GM23338 (cell line): ENCODE results near the gene BTNL8. TPM values are rescaled to one million over a fixed set of nuclear protein-coding genes. Genes with fewer than 3 reads are reported as not detected.
"Not testable (repeated sequence)": the region's sequence is repeated elsewhere in the genome, so short reads cannot be mapped to it uniquely, and the experiment has no call there.

Experiments used
- ATAC-seq: fragments of 200-7000 bp; cut with Tn5 transposase; 3 replicates; pipeline ENCODE4 v1.9.1; 2020
- DNase-seq: peaks from one replicate; pipeline ENCODE4 v3.0.0-alpha.2; 2015; ENCODE audit warnings: low spot score
- H2AFZ ChIP-seq: fragments of 200-600 bp; sonication (generic); 2 replicates; pipeline ENCODE4 v1.8.0; 2016; ENCODE audit warnings: antibody characterized with exemption, mild to moderate bottlenecking, moderate library complexity
- H3F3A ChIP-seq: fragments of 200-600 bp; sonication (generic); replicated peaks from 2 replicates; pipeline ENCODE4 v1.8.0; 2017; ENCODE audit warnings: antibody characterized with exemption, mixed run types, low read depth
- H3K27ac ChIP-seq: fragments of 200-600 bp; sonication (generic); 2 replicates; pipeline ENCODE4 v1.6.1; 2016; ENCODE audit warnings: low read depth
- H3K27me3 ChIP-seq: fragments of 200-600 bp; sonication (generic); 2 replicates; pipeline ENCODE4 v1.8.0; 2016; ENCODE audit warnings: mild to moderate bottlenecking, mixed run types, moderate library complexity; ENCODE audit not compliant: insufficient read depth
- H3K36me3 ChIP-seq: fragments of 200-600 bp; sonication (generic); 2 replicates; pipeline ENCODE4 v1.8.0; 2016; ENCODE audit warnings: mild to moderate bottlenecking; ENCODE audit not compliant: insufficient read depth
- H3K4me1 ChIP-seq: fragments of 200-600 bp; sonication (generic); 2 replicates; pipeline ENCODE4 v1.8.0; 2016; ENCODE audit warnings: mild to moderate bottlenecking, moderate library complexity; ENCODE audit not compliant: insufficient read depth
- H3K4me2 ChIP-seq: fragments of 200-600 bp; sonication (generic); 2 replicates; pipeline ENCODE4 v1.7.1; 2017; ENCODE audit warnings: mixed run types
- H3K4me3 ChIP-seq: fragments of 200-600 bp; sonication (generic); 2 replicates; pipeline ENCODE4 v1.6.1; 2016; ENCODE audit warnings: mixed run types
- H3K79me2 ChIP-seq: fragments of 200-600 bp; sonication (generic); replicated peaks from 2 replicates; pipeline ENCODE4 v1.8.0; 2017; ENCODE audit warnings: mild to moderate bottlenecking; ENCODE audit not compliant: insufficient read depth
- H3K9me2 ChIP-seq: fragments of 200-600 bp; sonication (generic); 2 replicates; pipeline ENCODE4 v1.8.0; 2017; ENCODE audit not compliant: insufficient read depth
- H4K20me1 ChIP-seq: fragments of 200-600 bp; sonication (generic); replicated peaks from 2 replicates; pipeline ENCODE4 v1.8.0; 2017; ENCODE audit warnings: mild to moderate bottlenecking; ENCODE audit not compliant: insufficient read depth
- H3K27ac Mint-ChIP-seq: 2 replicates; pipeline ENCODE4 v1.8.0; 2020; ENCODE audit warnings: inconsistent platforms, mild to moderate bottlenecking, moderate library complexity, mixed read lengths
- H3K27me3 Mint-ChIP-seq: 3 replicates; pipeline ENCODE4 v1.8.0; 2022; ENCODE audit warnings: low read depth, mild to moderate bottlenecking, moderate library complexity, mixed read lengths, inconsistent platforms; ENCODE audit not compliant: insufficient read depth, poor library complexity
- H3K36me3 Mint-ChIP-seq: 3 replicates; pipeline ENCODE4 v1.8.0; 2021; ENCODE audit warnings: low read depth, mild to moderate bottlenecking, inconsistent platforms, moderate library complexity, mixed read lengths
- H3K4me1 Mint-ChIP-seq: 3 replicates; pipeline ENCODE4 v1.8.0; 2020; ENCODE audit warnings: mild to moderate bottlenecking, inconsistent platforms, mixed read lengths
- H3K4me3 Mint-ChIP-seq: 3 replicates; pipeline ENCODE4 v1.8.0; 2021; ENCODE audit warnings: moderate library complexity, mild to moderate bottlenecking, inconsistent platforms, mixed read lengths
- H3K9me3 Mint-ChIP-seq: 3 replicates; pipeline ENCODE4 v1.8.0; 2020; ENCODE audit warnings: moderate library complexity, mild to moderate bottlenecking, inconsistent platforms, mixed read lengths
- CREB1 ChIP-seq: fragments of 250-450 bp; sonication (Bioruptor Pico); IDR thresholded peaks from 2 replicates; pipeline ENCODE4 v1.5.0; 2020; ENCODE audit warnings: low read depth, mild to moderate bottlenecking, moderate library complexity
- CTCF ChIP-seq, 2 experiments: fragments of 200-600 bp in 1 of 2; sonication (generic) in 1 of 2; conservative IDR thresholded peaks; 2 replicates each; pipeline versions ENCODE4 v1.5.1 to v1.6.1; 2016 to 2017; ENCODE audit warnings: antibody characterized with exemption in 2 of 2, low read depth in 2 of 2, mild to moderate bottlenecking in 2 of 2, moderate library complexity in 1 of 2
- ETS1 ChIP-seq: IDR thresholded peaks from 2 replicates; pipeline ENCODE4 v1.6.1; 2016; ENCODE audit warnings: antibody characterized with exemption
- EZH2phosphoT487 ChIP-seq: fragments of 200-600 bp; sonication (generic); IDR thresholded peaks from one replicate; pipeline ENCODE4 v1.8.1; 2018; ENCODE audit warnings: antibody characterized with exemption; ENCODE audit not compliant: unreplicated experiment
- JUNB ChIP-seq: IDR thresholded peaks from one replicate; pipeline ENCODE4 v1.6.1; 2016; ENCODE audit warnings: antibody characterized with exemption; ENCODE audit not compliant: unreplicated experiment
- NANOG ChIP-seq: IDR thresholded peaks from 2 replicates; pipeline ENCODE4 v1.6.1; 2016; ENCODE audit warnings: antibody characterized with exemption, borderline replicate concordance
- POLR2AphosphoS5 ChIP-seq: IDR thresholded peaks from 2 replicates; pipeline ENCODE4 v1.6.1; 2016; ENCODE audit warnings: antibody characterized with exemption, low read depth
- REST ChIP-seq: IDR thresholded peaks from one replicate; pipeline ENCODE4 v1.6.1; 2018; ENCODE audit warnings: antibody characterized with exemption; ENCODE audit not compliant: unreplicated experiment
- ZNF114 ChIP-seq: fragments of 250-450 bp; sonication (Bioruptor Pico); IDR thresholded peaks from 2 replicates; pipeline ENCODE4 v1.5.0; 2020; ENCODE audit warnings: mild to moderate bottlenecking, moderate library complexity
- ZNF462 ChIP-seq: fragments of 250-450 bp; sonication (Bioruptor Pico); IDR thresholded peaks from 2 replicates; pipeline ENCODE4 v1.5.0; 2020; ENCODE audit warnings: mild to moderate bottlenecking, moderate library complexity
- polyA plus RNA-seq: library from polyadenylated mRNA; unstranded; fragments of >200 nt; fragmentation: Nextera tagmentation; extraction: Ambion mirVana; gene quantifications from 2 replicates; pipeline ENCODE4 v1.2.1, GENCODE V29; 2016
- total RNA-seq: library from RNA; depleted of rRNA; stranded (reverse); fragments of >200 nt; shearing (Covaris generic); gene quantifications from 2 replicates; pipeline ENCODE4 v1.2.3, GENCODE V29; 2014

BTNL8 gene
- total and polyA plus RNA-seq, 2 experiments from 2014 or later: 0.23 TPM; not detected in 1

- Histone ChIP-seq H3F3A (no peaks in the 10 kb centered on the region), H3K4me3 (no peak overlapping the region), H3K36me3 (no peaks in the 10 kb centered on the region), H3K27me3 (no peaks in the 10 kb centered on the region), H3K9me2 (no peaks in the 10 kb centered on the region), H3K4me2 (no peak overlapping the region), H3K27ac (no peak overlapping the region), H2AFZ (no peak overlapping the region), H4K20me1 (no peaks in the 10 kb centered on the region), H3K4me1 (no peaks in the 10 kb centered on the region), H3K79me2 (no peaks in the 10 kb centered on the region)
- no peak for DNase-seq
- no peak overlapping the region for H3K27ac Mint-ChIP-seq
- ATAC-seq: no peak
- no peaks in the 10 kb centered on the region for H3K4me1 Mint-ChIP-seq
- H3K4me3 Mint-ChIP-seq: no peak overlapping the region; the same call in 2 of the 3 replicates
- no peaks in the 10 kb centered on the region for H3K36me3 Mint-ChIP-seq
- no peak for TF ChIP-seq CREB1
- TF ChIP-seq NANOG: no peak
- TF ChIP-seq EZH2phosphoT487: no peak
- TF ChIP-seq ETS1: no peak
- TF ChIP-seq REST: no peak
- TF ChIP-seq POLR2AphosphoS5: no peak
- no peak for TF ChIP-seq JUNB
- no peak for TF ChIP-seq CTCF (conservative IDR thresholded peaks at IDR 0.05; ENCODE audit: low read depth in 2 of 2)
- no peak for TF ChIP-seq ZNF462 (CRISPR knock-in tag)
- TF ChIP-seq ZNF114 (CRISPR knock-in tag): no peak
- peaks cover 14% of the 10 kb centered on the region for H3K27me3 Mint-ChIP-seq
- peaks cover 10% of the 10 kb centered on the region; the same call in 2 of the 3 replicates for H3K9me3 Mint-ChIP-seq
These were observed 9.6 kb upstream of the BTNL8 start for GRCh38 chr5:180889381-180889780.

GRCh38 chr5:180895330-180895729 lies 3.6 kb upstream of the BTNL8 start:
- H4K20me1 ChIP-seq, H3K4me1 Mint-ChIP-seq, H3K4me1 ChIP-seq, H3K27ac ChIP-seq, ATAC-seq, H3K4me3 Mint-ChIP-seq, H3K79me2 ChIP-seq, DNase-seq, H3F3A ChIP-seq, H3K4me3 ChIP-seq, H3K9me2 ChIP-seq, H3K27me3 ChIP-seq, H3K36me3 Mint-ChIP-seq, H2AFZ ChIP-seq, H3K4me2 ChIP-seq, H3K36me3 ChIP-seq, H3K27me3 Mint-ChIP-seq, H3K27ac Mint-ChIP-seq: not testable (repeated sequence)
- H3K9me3 Mint-ChIP-seq: peaks cover 14% of the 10 kb centered on the region; the same call in 2 of the 3 replicates
